ENCODE data around the gene MBLAC1.
A peak's percentile ranks its signal among the peaks of the same experiment; 100 is the strongest.

The MBLAC1 gene

DNA sequence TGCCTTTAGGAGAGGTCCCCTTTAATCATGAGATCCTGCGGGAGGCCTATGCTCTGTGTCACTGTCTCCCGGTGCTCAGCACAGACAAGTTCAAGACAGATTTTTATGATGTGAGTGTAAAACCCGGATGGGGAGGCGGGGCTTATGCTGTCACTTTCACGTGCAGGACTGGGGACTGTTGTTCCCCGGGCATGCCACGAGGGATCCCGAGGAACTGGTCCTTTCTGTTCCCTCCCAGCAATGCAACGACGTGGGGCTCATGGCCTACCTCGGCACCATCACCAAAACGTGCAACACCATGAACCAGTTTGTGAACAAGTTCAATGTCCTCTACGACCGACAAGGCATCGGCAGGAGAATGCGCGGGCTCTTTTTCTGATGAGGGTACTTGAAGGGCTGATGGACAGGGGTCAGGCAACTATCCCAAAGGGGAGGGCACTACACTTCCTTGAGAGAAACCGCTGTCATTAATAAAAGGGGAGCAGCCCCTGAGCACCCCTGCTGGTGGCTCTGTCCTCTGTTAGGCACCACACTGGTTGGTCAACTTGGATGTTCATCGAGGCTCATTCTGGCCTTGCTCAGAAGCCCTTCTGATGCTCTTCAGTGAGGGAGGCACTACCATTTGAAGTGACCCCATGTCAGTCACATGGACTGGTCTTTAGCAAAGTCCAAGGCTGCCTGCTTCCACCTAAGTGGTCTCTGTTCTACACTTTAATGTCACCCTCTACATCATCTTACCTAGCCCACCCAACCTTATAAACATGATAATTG, 35.2 kb upstream of the MBLAC1 start:
- Mint-ChIP-seq H3K27ac (peak overlapping the region; percentile 55), H3K4me1 (ENCODE audit: low read depth) (peaks cover 35% of the 10 kb centered on the region), H3K36me3 (peaks cover 2% of the 10 kb centered on the region), H3K27me3 (no peaks in the 10 kb centered on the region), H3K9me3 (ENCODE audit: low read depth) (no peaks in the 10 kb centered on the region), H3K4me3 (peak overlapping the region; percentile 28)

DNA sequence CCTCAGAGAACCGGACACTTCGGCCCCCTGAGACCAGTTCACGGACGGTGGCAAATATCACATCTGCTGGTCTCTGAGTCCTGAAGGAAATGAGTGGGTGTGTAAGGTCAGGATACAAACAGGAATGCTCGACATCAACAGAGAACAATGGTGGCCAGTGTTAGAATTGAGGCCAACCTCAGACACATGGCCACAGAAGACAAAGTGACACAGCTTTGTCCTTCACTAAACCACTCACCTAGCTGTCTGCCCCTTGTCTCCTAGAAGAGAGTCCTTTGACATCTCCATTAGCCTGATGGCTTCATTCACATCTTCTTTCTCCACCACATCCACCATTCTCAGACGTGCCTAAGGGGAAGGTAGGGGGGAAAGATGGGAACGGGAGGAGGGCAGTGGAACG, 33.7 kb upstream of the MBLAC1 start:
- no peaks in the 10 kb centered on the region for H3K9me3 Mint-ChIP-seq (ENCODE audit: low read depth)
- H3K4me3 Mint-ChIP-seq, result no peak overlapping the region
- H3K4me1 Mint-ChIP-seq (ENCODE audit: low read depth), result peaks cover 35% of the 10 kb centered on the region
- peaks cover 5% of the 10 kb centered on the region for H3K36me3 Mint-ChIP-seq
- no peaks in the 10 kb centered on the region for H3K27me3 Mint-ChIP-seq
- no peak overlapping the region for H3K27ac Mint-ChIP-seq

DNA sequence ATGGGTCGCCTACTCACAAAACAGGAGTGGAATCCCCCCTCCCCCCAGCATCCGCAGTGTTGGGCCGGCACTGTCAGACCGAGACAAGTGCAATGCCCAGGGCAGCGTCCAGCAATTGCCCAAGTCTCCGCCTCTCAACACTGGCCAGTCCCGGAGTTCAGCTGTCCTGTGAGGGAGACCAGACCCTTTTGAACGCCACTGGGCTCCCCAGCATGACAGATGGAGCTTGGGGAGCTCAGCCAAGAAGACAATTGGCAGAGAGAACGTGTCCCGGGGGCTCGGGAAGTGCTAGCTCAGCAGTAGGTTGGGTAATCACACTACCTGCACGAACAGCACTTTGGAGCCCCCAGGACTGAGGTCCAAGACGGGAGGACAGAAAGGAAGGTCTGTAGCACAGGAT, 33.3 kb upstream of the MBLAC1 start:
- H3K9me3 Mint-ChIP-seq (ENCODE audit: low read depth), result no peaks in the 10 kb centered on the region
- H3K4me1 Mint-ChIP-seq (ENCODE audit: low read depth), result peaks cover 35% of the 10 kb centered on the region
- peak overlapping the region; percentile 61 for H3K27ac Mint-ChIP-seq
- no peaks in the 10 kb centered on the region for H3K27me3 Mint-ChIP-seq
- H3K36me3 Mint-ChIP-seq, result peaks cover 8% of the 10 kb centered on the region
- no peak overlapping the region for H3K4me3 Mint-ChIP-seq

DNA sequence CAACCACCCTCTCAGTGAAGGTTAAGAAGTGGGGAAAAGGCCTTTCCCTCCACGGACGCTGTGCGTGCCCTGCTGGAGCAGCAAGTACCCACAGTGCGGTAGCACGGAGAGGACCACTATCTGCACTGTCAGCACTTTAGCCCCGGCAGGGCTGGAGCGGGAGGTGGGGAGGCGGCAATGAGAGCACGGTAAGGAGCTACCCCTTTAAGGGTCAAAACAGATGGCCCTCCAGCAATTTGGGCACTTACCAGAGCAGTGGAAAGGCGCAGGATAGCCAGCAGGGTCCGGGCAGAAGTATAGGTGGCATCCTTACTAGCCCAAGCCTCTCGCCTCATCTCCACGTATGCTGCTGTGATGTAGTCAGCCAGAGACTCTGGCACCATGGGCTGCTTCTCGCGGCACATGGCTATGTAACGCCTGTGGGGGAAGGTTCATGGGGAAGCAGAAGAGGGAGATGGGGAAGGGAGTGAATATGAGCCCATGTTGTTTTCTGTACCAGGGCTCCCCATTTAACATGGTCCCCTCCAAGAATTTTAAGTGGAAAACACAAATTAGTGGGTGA, 32.8 kb upstream of the MBLAC1 start:
- peaks cover 12% of the 10 kb centered on the region for H3K36me3 Mint-ChIP-seq
- no peak overlapping the region for H3K4me3 Mint-ChIP-seq
- peaks cover 40% of the 10 kb centered on the region for H3K4me1 Mint-ChIP-seq (ENCODE audit: low read depth)
- H3K27ac Mint-ChIP-seq, result peak overlapping the region; percentile 61
- no peaks in the 10 kb centered on the region for H3K27me3 Mint-ChIP-seq
- no peaks in the 10 kb centered on the region for H3K9me3 Mint-ChIP-seq (ENCODE audit: low read depth)

DNA sequence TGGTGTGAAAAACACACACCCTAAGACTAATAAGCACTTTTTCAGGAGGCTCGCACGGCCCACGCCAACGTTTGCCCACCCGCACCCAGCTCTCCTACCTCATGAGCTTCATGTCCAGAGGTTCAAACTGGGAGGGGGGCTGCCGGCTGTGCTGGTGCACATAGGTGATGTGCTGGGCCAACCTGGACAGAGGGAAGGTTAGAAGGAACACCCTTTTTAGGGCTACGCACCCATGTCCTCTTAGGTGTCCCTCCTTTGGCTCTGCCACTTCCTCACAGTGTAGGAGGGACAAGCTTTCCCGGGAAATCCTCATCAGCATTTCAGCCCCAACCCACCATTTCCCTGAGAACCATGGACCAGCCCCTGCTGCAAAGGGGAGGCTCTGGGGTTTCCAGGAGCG, 31.5 kb upstream of the MBLAC1 start:
- peaks cover 44% of the 10 kb centered on the region for H3K4me1 Mint-ChIP-seq (ENCODE audit: low read depth)
- peak overlapping the region; percentile 61 for H3K27ac Mint-ChIP-seq
- H3K36me3 Mint-ChIP-seq, result peaks cover 17% of the 10 kb centered on the region
- no peak overlapping the region for H3K4me3 Mint-ChIP-seq
- no peaks in the 10 kb centered on the region for H3K27me3 Mint-ChIP-seq
- no peaks in the 10 kb centered on the region for H3K9me3 Mint-ChIP-seq (ENCODE audit: low read depth)

DNA sequence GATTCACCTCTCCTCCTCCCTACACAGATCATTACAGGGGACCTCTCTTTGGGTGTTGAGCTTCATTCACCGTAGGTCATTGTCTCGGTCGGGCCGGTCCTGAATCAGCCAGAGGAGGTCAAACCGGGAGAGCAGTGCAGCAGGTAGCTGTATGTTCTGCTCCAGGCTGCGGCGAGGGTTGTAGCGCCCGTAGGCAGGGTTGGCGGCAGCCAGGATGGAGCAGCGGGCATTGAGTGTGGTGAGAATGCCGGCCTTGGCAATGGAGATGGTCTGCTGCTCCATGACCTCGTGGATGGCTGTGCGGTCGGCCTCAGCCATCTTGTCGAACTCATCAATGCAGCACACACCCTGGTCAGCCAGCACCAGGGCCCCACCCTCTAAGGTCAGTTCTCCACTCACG, 31.1 kb upstream of the MBLAC1 start:
- Mint-ChIP-seq H3K27me3 (no peaks in the 10 kb centered on the region), H3K9me3 (ENCODE audit: low read depth) (no peaks in the 10 kb centered on the region), H3K4me3 (peak overlapping the region; percentile 35), H3K36me3 (peaks cover 15% of the 10 kb centered on the region), H3K4me1 (ENCODE audit: low read depth) (peaks cover 40% of the 10 kb centered on the region), H3K27ac (no peak overlapping the region)

DNA sequence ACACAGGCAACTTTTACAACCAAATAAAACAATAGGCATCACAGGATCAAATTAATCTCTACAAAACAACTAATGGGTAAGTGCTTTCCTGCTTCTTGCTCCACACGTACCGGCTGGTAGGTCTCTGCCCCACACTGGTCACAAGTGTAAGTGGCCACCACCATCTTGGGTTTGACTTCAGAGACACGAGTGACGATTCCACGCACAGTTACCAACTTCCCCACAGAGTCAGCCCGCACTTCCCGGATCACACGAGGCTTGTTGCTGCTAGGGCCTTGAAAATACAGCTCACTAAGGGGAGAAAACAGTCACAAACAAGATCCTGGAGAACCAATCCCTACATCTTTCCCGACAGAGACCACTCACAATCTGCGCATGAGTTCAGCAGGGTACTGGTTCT, 27.9 kb upstream of the MBLAC1 start:
- no peaks in the 10 kb centered on the region for H3K9me3 Mint-ChIP-seq (ENCODE audit: low read depth)
- peak overlapping the region; percentile 99 for H3K27ac Mint-ChIP-seq
- peak overlapping the region; percentile 93 for H3K4me3 Mint-ChIP-seq
- peaks cover 39% of the 10 kb centered on the region for H3K4me1 Mint-ChIP-seq (ENCODE audit: low read depth)
- H3K36me3 Mint-ChIP-seq, result peaks cover 15% of the 10 kb centered on the region
- H3K27me3 Mint-ChIP-seq, result no peaks in the 10 kb centered on the region

DNA sequence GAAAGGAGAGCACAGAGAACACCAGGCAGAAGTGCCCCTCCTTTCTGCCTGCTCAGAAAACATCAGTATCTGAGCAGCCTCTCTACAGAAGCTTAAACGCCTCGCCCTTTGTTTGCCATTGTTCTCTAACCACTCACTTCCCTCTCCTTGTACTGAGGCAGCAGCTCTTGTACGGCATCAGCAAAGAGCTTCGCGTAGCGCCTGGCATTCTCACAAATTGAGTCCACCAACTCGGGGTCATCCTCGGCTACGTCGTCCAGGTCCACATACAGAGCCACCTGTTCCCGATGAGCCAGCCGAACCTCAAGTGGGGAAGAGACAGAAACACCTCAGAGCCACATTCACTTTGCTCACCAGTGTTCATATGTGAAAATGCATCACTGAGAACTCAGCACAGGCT, 27.3 kb upstream of the MBLAC1 start:
- peak overlapping the region; percentile 93 for H3K4me3 Mint-ChIP-seq
- peaks cover 15% of the 10 kb centered on the region for H3K36me3 Mint-ChIP-seq
- H3K9me3 Mint-ChIP-seq (ENCODE audit: low read depth), result no peaks in the 10 kb centered on the region
- peaks cover 39% of the 10 kb centered on the region for H3K4me1 Mint-ChIP-seq (ENCODE audit: low read depth)
- no peaks in the 10 kb centered on the region for H3K27me3 Mint-ChIP-seq
- H3K27ac Mint-ChIP-seq, result peak overlapping the region; percentile 99

DNA sequence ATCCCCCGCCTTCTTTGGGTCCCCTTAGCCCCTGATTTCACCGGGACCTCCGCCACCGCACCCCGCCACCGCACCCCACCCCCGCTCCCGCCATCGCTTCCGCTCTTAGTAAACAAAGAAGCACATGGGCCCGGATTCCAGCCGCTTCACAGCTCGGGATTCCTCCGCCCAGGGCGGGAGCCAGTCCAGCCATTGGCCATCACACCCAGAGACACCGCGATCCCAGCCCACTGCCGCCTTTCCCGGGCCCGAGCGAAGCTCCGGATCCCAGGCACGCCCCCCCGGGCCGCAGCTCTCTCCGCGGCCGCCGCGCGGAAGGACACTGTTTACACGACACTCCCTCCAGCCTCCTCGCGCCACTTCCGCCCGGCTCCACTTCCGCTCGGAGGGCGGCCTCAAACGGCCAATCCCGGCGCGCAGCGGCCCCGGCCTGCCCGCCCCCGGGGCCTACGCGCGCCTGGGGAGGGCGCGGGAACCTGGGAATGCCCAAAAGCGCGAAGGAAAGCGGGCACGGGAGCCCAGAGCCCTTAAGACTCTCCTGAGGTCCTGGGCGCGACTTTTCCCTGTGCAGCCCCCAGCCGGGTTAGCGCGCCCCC, 26.2 kb upstream of the MBLAC1 start:
- H3K4me3 Mint-ChIP-seq, result peak overlapping the region; percentile 93
- H3K36me3 Mint-ChIP-seq, result peaks cover 15% of the 10 kb centered on the region
- peak overlapping the region; percentile 99 for H3K27ac Mint-ChIP-seq
- H3K27me3 Mint-ChIP-seq, result no peaks in the 10 kb centered on the region
- peaks cover 38% of the 10 kb centered on the region for H3K4me1 Mint-ChIP-seq (ENCODE audit: low read depth)
- H3K9me3 Mint-ChIP-seq (ENCODE audit: low read depth), result no peaks in the 10 kb centered on the region

DNA sequence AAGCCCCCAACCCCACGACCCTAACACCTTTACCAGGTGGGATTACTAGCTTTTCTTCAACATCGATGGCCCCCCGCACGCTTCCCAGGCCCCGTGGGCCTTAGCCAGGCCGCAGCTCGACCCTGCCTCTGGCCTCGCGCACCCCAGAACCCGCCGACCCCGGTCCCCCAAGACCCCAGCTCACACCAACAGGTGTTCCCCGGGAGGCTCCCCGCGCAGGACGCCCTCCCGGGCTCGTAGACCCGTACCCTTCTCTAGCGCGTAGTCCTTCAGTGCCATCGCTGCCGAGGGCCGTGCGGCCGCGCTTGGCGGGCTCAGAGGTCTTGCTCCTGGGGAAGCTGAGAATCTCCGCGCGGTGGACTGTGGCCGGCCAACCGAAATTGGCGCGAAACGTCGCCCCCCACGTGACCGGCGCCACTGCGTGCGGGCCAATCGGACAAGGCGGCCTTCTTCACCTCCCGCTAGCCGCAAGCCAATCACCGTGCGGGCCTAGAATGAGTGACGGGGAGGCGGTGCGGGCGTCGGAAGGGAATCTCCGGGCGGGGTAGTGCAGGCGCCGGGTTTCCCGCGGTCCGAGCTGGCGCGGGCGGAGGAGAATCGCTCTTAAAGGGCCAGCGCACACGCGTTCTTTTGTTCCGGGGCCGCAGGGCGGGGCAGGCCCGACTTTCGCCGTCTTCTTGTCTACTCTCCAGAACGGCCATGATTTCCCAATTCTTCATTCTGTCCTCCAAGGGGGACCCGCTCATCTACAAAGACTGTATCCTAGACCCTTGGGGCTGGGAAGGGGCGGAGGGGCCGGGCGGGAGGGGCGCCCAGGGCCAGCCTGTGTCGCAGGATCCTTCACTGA, 25.5 kb upstream of the MBLAC1 start, which contains the start of the genes AP4M1 and MCM7:
Gene AP4M1 (plus strand): TSS at position 628 of the 847 bp plus-strand sequence. CDS start 72 bp downstream, at position 700.
Gene MCM7 (minus strand): TSS at position 382 of the 847 bp plus-strand sequence. CDS start 103 bp downstream, at position 279.
- Mint-ChIP-seq H3K27ac (peak within 1 kb of the TSS; percentile 99), H3K36me3 (peaks cover 15% of the 10 kb centered on the region), H3K27me3 (no peaks in the 10 kb centered on the region), H3K4me3 (peak within 1 kb of the TSS; percentile 93), H3K9me3 (ENCODE audit: low read depth) (no peaks in the 10 kb centered on the region), H3K4me1 (ENCODE audit: low read depth) (peaks cover 35% of the 10 kb centered on the region)

DNA sequence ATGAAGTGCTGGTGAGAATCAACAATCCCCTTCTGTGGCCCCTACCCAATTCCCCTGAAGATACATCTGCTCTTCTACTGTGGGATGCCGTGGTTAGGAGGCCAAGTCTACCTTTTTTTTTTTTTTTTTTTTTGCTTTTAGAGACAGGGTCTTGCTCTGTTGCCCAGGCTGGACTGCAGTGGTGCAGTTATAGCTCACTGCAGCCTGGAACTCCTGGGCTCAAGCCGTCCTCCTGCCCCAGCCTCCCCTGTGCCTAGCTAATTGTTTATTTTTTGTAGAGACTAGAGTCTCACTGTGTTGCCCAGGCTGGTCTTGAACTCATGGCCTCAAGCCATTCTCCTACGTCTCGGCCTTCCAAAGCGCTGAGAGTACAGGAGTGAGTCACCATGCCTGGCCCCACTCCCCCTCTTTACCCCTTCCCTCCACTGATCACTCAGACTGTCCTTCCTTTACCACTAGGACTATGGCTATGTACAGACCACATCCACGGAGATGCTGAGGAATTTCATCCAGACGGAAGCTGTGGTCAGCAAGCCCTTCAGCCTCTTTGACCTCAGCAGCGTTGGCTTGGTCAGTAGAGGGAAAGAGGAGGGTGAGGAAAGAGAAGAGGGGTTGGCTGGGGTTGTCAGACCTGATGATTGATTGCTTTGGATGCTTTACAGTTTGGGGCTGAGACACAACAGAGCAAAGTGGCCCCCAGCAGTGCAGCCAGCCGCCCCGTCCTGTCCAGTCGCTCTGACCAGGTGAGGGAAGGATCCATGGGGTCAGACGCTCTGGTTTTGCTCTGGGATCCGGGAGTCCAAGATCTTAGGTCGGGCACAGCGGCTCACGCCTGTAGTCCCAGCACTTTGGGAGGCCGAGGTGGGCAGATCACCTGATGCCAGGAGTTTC, 23.6 kb upstream of the MBLAC1 start:
- H3K27me3 Mint-ChIP-seq, result no peaks in the 10 kb centered on the region
- H3K27ac Mint-ChIP-seq, result peak overlapping the region; percentile 41
- no peaks in the 10 kb centered on the region for H3K9me3 Mint-ChIP-seq (ENCODE audit: low read depth)
- peaks cover 11% of the 10 kb centered on the region for H3K36me3 Mint-ChIP-seq
- H3K4me1 Mint-ChIP-seq (ENCODE audit: low read depth), result peaks cover 29% of the 10 kb centered on the region
- peak overlapping the region; percentile 93 for H3K4me3 Mint-ChIP-seq

DNA sequence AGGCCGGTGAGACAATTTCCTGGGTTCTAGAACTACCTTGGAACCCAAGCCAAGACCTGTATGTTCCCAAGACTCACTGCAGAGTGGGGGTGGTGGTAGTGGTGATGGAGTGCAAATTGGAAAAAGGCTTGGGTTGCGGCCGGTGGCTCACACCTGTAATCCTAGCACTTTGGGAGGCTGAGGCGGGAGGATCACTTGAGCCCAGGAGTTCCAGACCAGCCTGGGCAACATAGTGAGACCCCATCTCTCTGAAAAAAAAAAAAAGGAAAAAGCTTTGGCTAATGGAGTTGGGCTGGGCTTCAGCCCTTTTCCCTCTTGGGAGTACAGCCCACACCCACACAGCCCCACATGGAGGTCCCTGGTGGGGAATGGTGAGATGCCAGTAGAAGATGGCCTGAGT, 21.2 kb upstream of the MBLAC1 start:
- Mint-ChIP-seq H3K4me1 (ENCODE audit: low read depth) (peaks cover 9% of the 10 kb centered on the region), H3K36me3 (no peaks in the 10 kb centered on the region), H3K27ac (no peak overlapping the region), H3K27me3 (no peaks in the 10 kb centered on the region), H3K9me3 (ENCODE audit: low read depth) (no peaks in the 10 kb centered on the region), H3K4me3 (no peak overlapping the region)

DNA sequence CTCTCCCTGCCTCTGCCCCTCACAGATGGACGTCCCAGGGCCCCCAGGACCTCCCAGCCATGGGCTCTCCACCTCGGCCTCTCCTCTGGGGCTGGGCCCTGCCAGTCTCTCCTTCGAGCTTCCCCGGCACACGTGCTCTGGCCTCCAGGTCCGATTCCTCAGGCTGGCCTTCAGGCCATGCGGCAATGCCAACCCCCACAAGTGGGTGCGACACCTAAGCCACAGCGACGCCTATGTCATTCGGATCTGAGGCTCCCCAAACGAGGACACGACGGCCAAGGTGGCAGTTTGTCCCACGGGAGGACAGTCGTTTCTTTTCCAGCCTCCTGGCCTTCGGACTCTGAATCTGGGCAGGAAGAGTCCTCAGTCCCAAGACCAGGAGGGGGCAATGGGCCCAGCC, 20.1 kb upstream of the MBLAC1 start:
- Mint-ChIP-seq H3K27ac (no peak overlapping the region), H3K36me3 (no peaks in the 10 kb centered on the region)

More for the DNA sequence above, 20.1 kb upstream of the MBLAC1 start:
- Mint-ChIP-seq H3K4me3 (no peak overlapping the region), H3K9me3 (ENCODE audit: low read depth) (no peaks in the 10 kb centered on the region), H3K27me3 (no peaks in the 10 kb centered on the region), H3K4me1 (ENCODE audit: low read depth) (peaks cover 7% of the 10 kb centered on the region)
